Peyer's patch (tissue), 4 donors: ENCODE results near the gene RANBP1.

Experiments
- CTCF ChIP-seq, 6 experiments: fragments of 450-650 bp in 4 of 6; fragments of 200-600 bp in 2 of 6; sonication (generic) in 1 of 6; IDR thresholded peaks; one replicate each; pipeline ENCODE4 v1.5.1; 2017 to 2019; ENCODE audit warnings: antibody characterized with exemption in 6 of 6, mild to moderate bottlenecking in 3 of 6, moderate library complexity in 1 of 6
- POLR2A ChIP-seq, 2 donors: fragments of 450-650 bp; IDR thresholded peaks; one replicate each; pipeline ENCODE4 v1.5.1; 2017; ENCODE audit warnings: antibody characterized with exemption in 2 of 2, mild to moderate bottlenecking in 2 of 2, moderate library complexity in 2 of 2

- TF ChIP-seq CTCF (IDR thresholded peaks at IDR 0.05) (no peak), POLR2A (IDR thresholded peaks at IDR 0.05) (no peak)
Measured at GRCh38 chr22:20076627-20077172, 39.2 kb upstream of the RANBP1 start.
